Fibroblast of lung (primary cell): ENCODE results near the gene MACROD1. TPM values are rescaled to one million over a fixed set of nuclear protein-coding genes. Genes with fewer than 3 reads are reported as not detected.

ENCODE experiments used
- DNase-seq, 2 donors: peaks; one replicate each; pipeline versions ENCODE4 v3.0.0 to v3.0.0-alpha.2; 2010; ENCODE audit warnings: low read depth in 2 of 2
- H2AFZ ChIP-seq: 2 replicates; pipeline ENCODE4 v1.5.1; 2012; ENCODE audit warnings: low read length, control low read depth, inconsistent platforms
- H3K27ac ChIP-seq: 2 replicates; pipeline ENCODE4 v1.5.1; 2011; ENCODE audit warnings: low read length, control low read depth; ENCODE audit not compliant: insufficient read depth
- H3K27me3 ChIP-seq: 2 replicates; pipeline ENCODE4 v1.5.1; 2011; ENCODE audit warnings: mild to moderate bottlenecking, low read length; ENCODE audit not compliant: control insufficient read depth, insufficient read depth
- H3K36me3 ChIP-seq: 2 replicates; pipeline ENCODE4 v1.5.1; 2011; ENCODE audit warnings: low read length; ENCODE audit not compliant: control insufficient read depth, insufficient read depth
- H3K4me1 ChIP-seq: 2 replicates; pipeline ENCODE4 v1.5.1; 2011; ENCODE audit warnings: low read length; ENCODE audit not compliant: control insufficient read depth, insufficient read depth; ENCODE audit errors: extremely low read depth
- H3K4me2 ChIP-seq: 2 replicates; pipeline ENCODE4 v1.5.1; 2011; ENCODE audit warnings: low read length, control low read depth; ENCODE audit not compliant: insufficient read depth; ENCODE audit errors: extremely low read depth
- H3K4me3 ChIP-seq, 4 experiments: fragments of 200-600 bp in 1 of 4; sonication (generic) in 1 of 4; replicated peaks in 1 of 4; 2 replicates each; pipeline ENCODE4 v1.5.1; 2011 to 2016; ENCODE audit warnings: low read length in 4 of 4, low read depth in 3 of 4, mild to moderate bottlenecking in 3 of 4, control low read depth in 2 of 4, inconsistent platforms in 1 of 4, mixed read lengths in 1 of 4; ENCODE audit not compliant: insufficient read depth in 1 of 4; ENCODE audit errors: control extremely low read depth in 1 of 4
- H3K79me2 ChIP-seq: 2 replicates; pipeline ENCODE4 v1.5.1; 2012; ENCODE audit warnings: mild to moderate bottlenecking, low read length, inconsistent platforms; ENCODE audit not compliant: control insufficient read depth, insufficient read depth
- H3K9ac ChIP-seq: 2 replicates; pipeline ENCODE4 v1.5.1; 2011; ENCODE audit warnings: mild to moderate bottlenecking, low read length, control low read depth; ENCODE audit not compliant: insufficient read depth
- H3K9me3 ChIP-seq: 2 replicates; pipeline ENCODE4 v1.5.1; 2012; ENCODE audit warnings: low read depth, low read length; ENCODE audit not compliant: control insufficient read depth, insufficient read depth
- H4K20me1 ChIP-seq: 2 replicates; pipeline ENCODE4 v1.5.1; 2011; ENCODE audit warnings: low read length; ENCODE audit not compliant: control insufficient read depth, insufficient read depth; ENCODE audit errors: extremely low read depth
- EZH2 ChIP-seq: IDR thresholded peaks from 2 replicates; pipeline ENCODE4 v1.5.1; 2012; ENCODE audit warnings: low read length, control low read depth, mild to moderate bottlenecking; ENCODE audit errors: missing control alignments
- polyA plus RNA-seq, 2 donors: library from polyadenylated mRNA; depleted of rRNA in 1 of 2; stranded (reverse) in 1 of 2; unstranded in 1 of 2; fragments of >200 nt; gene quantifications; 2 replicates each; pipeline ENCODE4 v1.2.1, GENCODE V29; 2011 to 2012; ENCODE audit warnings: missing spikeins in 1 of 2
- total RNA-seq: library from RNA; depleted of rRNA; stranded (reverse); fragments of >200 nt; gene quantifications from 2 replicates; pipeline ENCODE4 v1.2.1, GENCODE V29; 2014
- TF ChIP-seq, protein P1 (sequence below), 2 donors: IDR thresholded peaks in 1 of 2; conservative IDR thresholded peaks in 1 of 2; 1 replicate in 1 of 2; 2 replicates in 1 of 2; pipeline ENCODE4 v1.5.1; 2011 to 2012; ENCODE audit warnings: low read length in 2 of 2, control low read depth in 1 of 2, inconsistent platforms in 1 of 2, low read depth in 1 of 2, mild to moderate bottlenecking in 1 of 2

Gene MACROD1
- total and polyA plus RNA-seq, 2 donors (not counting 1 experiment from before 2014, with no cell fraction given): 8.8 to 24.8 TPM

DNA sequence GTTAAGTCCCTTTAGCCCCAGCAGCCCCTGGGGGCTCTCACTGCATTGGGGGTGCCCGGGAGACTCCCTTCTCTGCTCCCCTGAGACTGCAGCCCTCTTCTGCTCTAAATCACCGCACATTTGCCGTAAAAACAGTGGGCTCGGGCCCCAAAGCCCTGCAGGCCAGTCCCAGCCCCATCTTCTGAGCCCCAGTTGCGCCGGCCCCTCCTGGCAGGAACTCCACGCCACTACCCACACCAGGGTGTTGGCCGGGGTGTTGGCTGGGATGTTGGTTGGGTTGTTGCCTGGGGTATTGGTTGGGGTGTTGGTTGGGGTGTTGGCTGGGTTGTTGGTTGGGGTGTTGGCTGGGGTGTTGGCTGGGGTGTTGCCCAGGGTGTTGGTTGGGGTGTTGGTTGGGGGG lies 156.2 kb downstream of the MACROD1 start:
- no peak overlapping the region for H3K4me3 ChIP-seq
- peaks cover 7% of the 10 kb centered on the region for H3K4me1 ChIP-seq
- no peak for TF ChIP-seq EZH2
- TF ChIP-seq, protein P1, sequence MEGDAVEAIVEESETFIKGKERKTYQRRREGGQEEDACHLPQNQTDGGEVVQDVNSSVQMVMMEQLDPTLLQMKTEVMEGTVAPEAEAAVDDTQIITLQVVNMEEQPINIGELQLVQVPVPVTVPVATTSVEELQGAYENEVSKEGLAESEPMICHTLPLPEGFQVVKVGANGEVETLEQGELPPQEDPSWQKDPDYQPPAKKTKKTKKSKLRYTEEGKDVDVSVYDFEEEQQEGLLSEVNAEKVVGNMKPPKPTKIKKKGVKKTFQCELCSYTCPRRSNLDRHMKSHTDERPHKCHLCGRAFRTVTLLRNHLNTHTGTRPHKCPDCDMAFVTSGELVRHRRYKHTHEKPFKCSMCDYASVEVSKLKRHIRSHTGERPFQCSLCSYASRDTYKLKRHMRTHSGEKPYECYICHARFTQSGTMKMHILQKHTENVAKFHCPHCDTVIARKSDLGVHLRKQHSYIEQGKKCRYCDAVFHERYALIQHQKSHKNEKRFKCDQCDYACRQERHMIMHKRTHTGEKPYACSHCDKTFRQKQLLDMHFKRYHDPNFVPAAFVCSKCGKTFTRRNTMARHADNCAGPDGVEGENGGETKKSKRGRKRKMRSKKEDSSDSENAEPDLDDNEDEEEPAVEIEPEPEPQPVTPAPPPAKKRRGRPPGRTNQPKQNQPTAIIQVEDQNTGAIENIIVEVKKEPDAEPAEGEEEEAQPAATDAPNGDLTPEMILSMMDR (conservative IDR thresholded peaks at IDR 0.05 in 1 of 2, IDR thresholded peaks at IDR 0.05 in 1 of 2; ENCODE audit: low read depth in 1 of 2, low read length in 2 of 2): no peak

GRCh38 chr11:64008914-64009633 lies 156.8 kb downstream of the MACROD1 start:
- no peak for DNase-seq
- Histone ChIP-seq H3K9ac (no peak overlapping the region), H4K20me1 (no peaks in the 10 kb centered on the region), H3K4me2 (no peak overlapping the region), H3K4me1 (peaks cover 7% of the 10 kb centered on the region), H3K36me3 (no peaks in the 10 kb centered on the region), H3K4me3 (no peak overlapping the region), H3K79me2 (no peaks in the 10 kb centered on the region), H3K27ac (no peak overlapping the region), H3K9me3 (no peaks in the 10 kb centered on the region), H2AFZ (no peak overlapping the region), H3K27me3 (no peaks in the 10 kb centered on the region)
- TF ChIP-seq EZH2: no peak
- TF ChIP-seq, protein P1 (conservative IDR thresholded peaks at IDR 0.05 in 1 of 2, IDR thresholded peaks at IDR 0.05 in 1 of 2; ENCODE audit: low read depth in 1 of 2, low read length in 2 of 2): no peak

More for the DNA sequence above, 156.2 kb downstream of the MACROD1 start:
- no peak overlapping the region for H3K27ac ChIP-seq
- no peak overlapping the region for H2AFZ ChIP-seq
- no peak for DNase-seq
- no peaks in the 10 kb centered on the region for H4K20me1 ChIP-seq
- no peaks in the 10 kb centered on the region for H3K36me3 ChIP-seq
- no peaks in the 10 kb centered on the region for H3K27me3 ChIP-seq
- no peaks in the 10 kb centered on the region for H3K79me2 ChIP-seq
- H3K9me3 ChIP-seq: no peaks in the 10 kb centered on the region
- H3K4me2 ChIP-seq: no peak overlapping the region
- no peak overlapping the region for H3K9ac ChIP-seq

GRCh38 chr11:64008283-64008913 lies 157.5 kb downstream of the MACROD1 start:
- no peaks in the 10 kb centered on the region for H3K9me3 ChIP-seq
- peak overlapping the region; percentile 83 for H3K4me2 ChIP-seq
- H3K4me3 ChIP-seq: peak overlapping the region in 1 of 4 experiments; percentile 46
- TF ChIP-seq, protein P1 (conservative IDR thresholded peaks at IDR 0.05 in 1 of 2, IDR thresholded peaks at IDR 0.05 in 1 of 2; ENCODE audit: low read depth in 1 of 2, low read length in 2 of 2): no peak
- TF ChIP-seq EZH2: no peak
- H3K27me3 ChIP-seq: no peaks in the 10 kb centered on the region
- no peaks in the 10 kb centered on the region for H4K20me1 ChIP-seq
- H3K4me1 ChIP-seq: peaks cover 7% of the 10 kb centered on the region
- H3K27ac ChIP-seq: no peak overlapping the region
- H3K9ac ChIP-seq: no peak overlapping the region
- H3K79me2 ChIP-seq: no peaks in the 10 kb centered on the region
- no peaks in the 10 kb centered on the region for H3K36me3 ChIP-seq
- no peak for DNase-seq
- H2AFZ ChIP-seq: no peak overlapping the region
